Right atrium auricular region (tissue), 2 donors: ENCODE measurements around the gene CEP112. TPM values are rescaled to one million over a fixed set of nuclear protein-coding genes. Genes with fewer than 3 reads are reported as not detected.

Source experiments
- DNase-seq: peaks from one replicate; pipeline ENCODE4 v3.0.0-alpha.2; 2019; ENCODE audit warnings: low spot score
- H3K27ac ChIP-seq, 2 donors: fragments of 200-600 bp; sonication (generic); 1 replicate in 1 of 2; 2 replicates in 1 of 2; pipeline ENCODE4 v1.5.1; 2016 to 2019
- H3K27me3 ChIP-seq, 2 donors: fragments of 200-600 bp; sonication (generic); one replicate each; pipeline versions ENCODE4 v1.5.1 to v1.6.0; 2017 to 2019
- H3K36me3 ChIP-seq: fragments of 200-600 bp; sonication (generic); one replicate; pipeline ENCODE4 v1.5.1; 2016
- H3K4me1 ChIP-seq, 2 donors: fragments of 200-600 bp; sonication (generic); one replicate each; pipeline versions ENCODE4 v1.5.1 to v1.6.0; 2017 to 2019
- H3K4me3 ChIP-seq, 2 donors: fragments of 200-600 bp; sonication (generic); 1 replicate in 1 of 2; 2 replicates in 1 of 2; pipeline ENCODE4 v1.5.1; 2017 to 2019; ENCODE audit warnings: mild to moderate bottlenecking in 1 of 2, moderate library complexity in 1 of 2
- H3K9me3 ChIP-seq, 2 donors: fragments of 200-600 bp; sonication (generic); one replicate each; pipeline ENCODE4 v1.5.1; 2019
- total RNA-seq, 2 donors: library from RNA; depleted of rRNA; stranded (reverse); fragments of >200 nt; gene quantifications; one replicate each; pipeline ENCODE4 v1.1.0, GENCODE V29; 2016
- TF ChIP-seq, protein P1 (sequence below), 2 donors: fragments of 200-600 bp; sonication (generic); IDR thresholded peaks; one replicate each; pipeline ENCODE4 v1.5.1; 2019; ENCODE audit warnings: antibody characterized with exemption in 2 of 2

CEP112 gene
- total RNA-seq, 2 donors from 2014 or later, result 8.1 to 11.2 TPM

DNA sequence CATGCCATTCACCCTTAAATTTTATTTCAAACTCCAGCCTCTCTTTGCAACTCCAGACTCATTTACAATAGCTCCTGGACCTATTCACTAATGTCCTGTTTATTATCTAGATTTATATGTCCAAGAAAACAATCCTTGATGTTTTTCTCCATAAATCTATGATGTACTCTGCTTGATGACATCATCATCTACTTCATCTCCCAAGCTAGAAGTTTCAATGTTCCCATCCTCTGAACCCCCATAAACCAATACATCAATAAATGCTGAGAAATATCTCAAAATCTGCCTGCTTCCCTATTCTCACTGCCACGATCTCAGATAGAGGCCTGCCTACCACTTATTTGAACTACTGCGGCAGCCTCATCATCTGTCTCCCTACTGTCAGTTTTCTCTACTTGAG lies 4.2 kb downstream of the CEP112 start:
- Histone ChIP-seq H3K9me3 (no peaks in the 10 kb centered on the region), H3K4me3 (no peak overlapping the region), H3K4me1 (peaks cover 0 to 20% of the 10 kb centered on the region in 2 donors), H3K27ac (no peak overlapping the region), H3K27me3 (no peaks in the 10 kb centered on the region), H3K36me3 (no peaks in the 10 kb centered on the region)
- TF ChIP-seq, protein P1, sequence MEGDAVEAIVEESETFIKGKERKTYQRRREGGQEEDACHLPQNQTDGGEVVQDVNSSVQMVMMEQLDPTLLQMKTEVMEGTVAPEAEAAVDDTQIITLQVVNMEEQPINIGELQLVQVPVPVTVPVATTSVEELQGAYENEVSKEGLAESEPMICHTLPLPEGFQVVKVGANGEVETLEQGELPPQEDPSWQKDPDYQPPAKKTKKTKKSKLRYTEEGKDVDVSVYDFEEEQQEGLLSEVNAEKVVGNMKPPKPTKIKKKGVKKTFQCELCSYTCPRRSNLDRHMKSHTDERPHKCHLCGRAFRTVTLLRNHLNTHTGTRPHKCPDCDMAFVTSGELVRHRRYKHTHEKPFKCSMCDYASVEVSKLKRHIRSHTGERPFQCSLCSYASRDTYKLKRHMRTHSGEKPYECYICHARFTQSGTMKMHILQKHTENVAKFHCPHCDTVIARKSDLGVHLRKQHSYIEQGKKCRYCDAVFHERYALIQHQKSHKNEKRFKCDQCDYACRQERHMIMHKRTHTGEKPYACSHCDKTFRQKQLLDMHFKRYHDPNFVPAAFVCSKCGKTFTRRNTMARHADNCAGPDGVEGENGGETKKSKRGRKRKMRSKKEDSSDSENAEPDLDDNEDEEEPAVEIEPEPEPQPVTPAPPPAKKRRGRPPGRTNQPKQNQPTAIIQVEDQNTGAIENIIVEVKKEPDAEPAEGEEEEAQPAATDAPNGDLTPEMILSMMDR (IDR thresholded peaks at IDR 0.05), result no peak
- no peak for DNase-seq

DNA sequence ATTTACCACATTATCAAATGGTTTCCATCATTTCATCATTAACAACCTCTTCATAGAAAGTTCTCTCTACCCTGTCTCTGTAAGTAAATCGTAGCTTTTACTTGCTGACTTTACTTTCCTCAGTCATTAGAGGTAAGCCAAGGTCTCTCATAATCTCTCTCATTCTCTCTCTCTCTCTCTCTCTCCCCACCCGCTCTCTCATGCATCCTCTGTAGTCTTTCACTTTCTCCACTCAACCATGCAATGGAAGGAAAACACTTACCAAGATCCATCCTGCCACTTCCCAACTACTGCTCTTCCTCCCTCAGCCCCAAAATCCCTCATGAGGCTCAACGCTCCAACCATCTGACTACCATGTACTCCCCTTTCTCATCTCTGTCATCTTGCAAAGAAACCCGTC lies 6.1 kb downstream of the CEP112 start:
- Histone ChIP-seq H3K9me3 (no peaks in the 10 kb centered on the region), H3K27ac (no peak overlapping the region), H3K27me3 (no peaks in the 10 kb centered on the region), H3K4me3 (no peak overlapping the region), H3K36me3 (peaks cover 7% of the 10 kb centered on the region), H3K4me1 (peaks cover 0 to 14% of the 10 kb centered on the region in 2 donors)
- DNase-seq, result no peak
- TF ChIP-seq, protein P1 (IDR thresholded peaks at IDR 0.05), result no peak

DNA sequence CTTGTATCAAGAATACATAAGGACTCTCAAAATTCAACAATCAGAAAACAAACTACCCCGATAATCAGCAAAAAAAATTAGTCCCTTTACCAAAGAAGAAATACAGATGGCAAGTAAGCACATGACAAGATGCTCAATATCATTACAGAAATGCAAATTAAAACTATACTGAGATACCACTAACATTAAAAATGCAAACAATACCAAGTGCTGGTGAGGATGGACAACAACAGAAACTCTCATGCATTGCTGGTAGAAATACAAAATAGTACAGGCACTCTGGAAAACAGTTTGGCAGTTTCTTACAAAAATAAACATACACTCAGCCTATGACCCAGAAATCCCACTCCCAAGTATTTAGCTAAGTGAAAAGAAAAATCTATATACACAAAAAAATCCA lies 7.5 kb downstream of the CEP112 start:
- Histone ChIP-seq H3K9me3 (no peaks in the 10 kb centered on the region), H3K36me3 (peaks cover 7% of the 10 kb centered on the region), H3K27ac (no peak overlapping the region), H3K27me3 (no peaks in the 10 kb centered on the region), H3K4me3 (no peak overlapping the region), H3K4me1 (no peaks in the 10 kb centered on the region)
- TF ChIP-seq, protein P1 (IDR thresholded peaks at IDR 0.05), result no peak
- DNase-seq, result no peak

DNA sequence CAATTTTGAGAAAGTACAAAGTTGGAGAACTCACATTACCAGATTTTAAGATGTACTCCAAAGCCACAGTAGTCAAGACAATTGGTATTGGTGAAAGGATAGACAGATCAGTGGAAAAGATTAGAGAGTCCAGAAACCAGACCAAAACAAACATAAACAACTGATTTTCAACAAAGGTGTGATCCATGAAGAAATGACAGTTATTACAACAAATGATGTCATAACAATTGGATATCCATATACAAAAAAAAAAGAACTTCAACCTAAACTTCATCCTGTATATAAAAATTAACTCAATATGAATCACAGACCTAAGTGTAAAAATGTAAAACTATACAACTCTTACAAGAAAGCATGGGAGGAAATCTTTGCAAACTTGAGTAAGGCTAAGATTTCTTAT lies 8.4 kb downstream of the CEP112 start:
- no peaks in the 10 kb centered on the region for H3K4me1 ChIP-seq
- H3K9me3 ChIP-seq, result no peaks in the 10 kb centered on the region
- no peaks in the 10 kb centered on the region for H3K27me3 ChIP-seq
- H3K36me3 ChIP-seq, result peaks cover 7% of the 10 kb centered on the region
- H3K4me3 ChIP-seq, result no peak overlapping the region
- TF ChIP-seq, protein P1 (IDR thresholded peaks at IDR 0.05), result no peak
- no peak overlapping the region for H3K27ac ChIP-seq
- DNase-seq, result no peak

DNA sequence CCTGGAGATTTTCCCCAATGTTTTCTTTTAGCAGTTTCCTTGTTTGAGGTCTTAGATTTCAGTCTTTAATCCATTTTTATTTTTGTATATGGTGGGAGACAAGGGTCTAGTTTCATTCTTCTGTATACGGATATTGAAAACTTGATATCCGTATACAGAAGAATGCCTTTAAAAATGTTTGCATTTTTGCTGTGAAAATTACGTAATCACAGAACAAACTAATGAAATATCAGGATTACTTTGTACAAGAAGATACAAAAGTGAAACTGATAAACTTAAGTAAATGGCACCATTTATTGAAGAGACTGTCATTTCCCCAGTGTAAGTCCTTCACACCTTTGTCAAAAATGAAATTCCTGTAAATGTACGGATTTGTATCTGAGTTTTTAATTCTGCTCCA lies 13.3 kb downstream of the CEP112 start:
- no peaks in the 10 kb centered on the region for H3K27me3 ChIP-seq
- H3K27ac ChIP-seq, result no peak overlapping the region
- TF ChIP-seq, protein P1 (IDR thresholded peaks at IDR 0.05), result no peak
- H3K4me3 ChIP-seq, result no peak overlapping the region
- DNase-seq, result no peak
- no peaks in the 10 kb centered on the region for H3K4me1 ChIP-seq
- no peaks in the 10 kb centered on the region for H3K9me3 ChIP-seq
- peaks cover 7% of the 10 kb centered on the region for H3K36me3 ChIP-seq

DNA sequence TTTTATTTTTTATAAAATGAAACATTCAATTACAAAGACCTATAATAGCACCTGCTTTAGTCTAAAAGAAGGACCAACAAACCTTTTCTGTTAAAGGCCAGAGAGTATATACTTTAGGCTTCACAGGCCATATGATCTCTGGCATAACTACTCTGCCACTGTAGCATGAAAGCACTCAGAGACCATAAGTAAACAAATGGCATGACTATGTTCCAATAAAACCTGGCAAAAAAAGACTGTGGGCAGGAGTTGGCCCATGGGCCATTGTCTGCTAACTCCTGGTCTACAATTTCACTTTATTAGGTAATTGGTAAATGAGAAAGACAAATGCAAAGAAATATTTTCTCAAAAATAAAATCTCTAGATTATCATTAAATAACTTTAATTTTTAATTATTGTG lies 14.9 kb downstream of the CEP112 start:
- TF ChIP-seq, protein P1 (IDR thresholded peaks at IDR 0.05), result no peak
- Histone ChIP-seq H3K4me3 (no peak overlapping the region), H3K27ac (no peak overlapping the region), H3K27me3 (no peaks in the 10 kb centered on the region), H3K4me1 (no peaks in the 10 kb centered on the region), H3K36me3 (peaks cover 2% of the 10 kb centered on the region), H3K9me3 (no peaks in the 10 kb centered on the region)
- DNase-seq, result no peak
